D721Med (cell line): ENCODE results near the gene CD27.
A peak's percentile ranks its signal among the peaks of the same experiment; 100 is the strongest.

Source experiments
- DNase-seq: peaks from one replicate; pipeline ENCODE4 v3.0.0; 2011; ENCODE audit warnings: low spot score; ENCODE audit not compliant: insufficient read length
- FAIRE-seq: peaks from 2 replicates; lab custom pipeline; 2011; peaks lifted over from hg19 to GRCh38; lab: Jason Lieb, UNC
- CTCF ChIP-seq: IDR thresholded peaks from 2 replicates; pipeline ENCODE4 v1.5.1; 2012; ENCODE audit warnings: mild to moderate bottlenecking, control low read depth; ENCODE audit not compliant: insufficient read depth; ENCODE audit errors: missing control alignments

Gene CD27

GRCh38 chr12:6416596-6416995, 28.2 kb upstream of the CD27 start:
- no peak for FAIRE-seq
- no peak for TF ChIP-seq CTCF
- no peak for DNase-seq

GRCh38 chr12:6418796-6419195, 26.0 kb upstream of the CD27 start:
- FAIRE-seq (no peak), DNase-seq (no peak)
- no peak for TF ChIP-seq CTCF

GRCh38 chr12:6420364-6420763, 24.4 kb upstream of the CD27 start:
- FAIRE-seq (no peak), DNase-seq (no peak)
- TF ChIP-seq CTCF: no peak

- DNase-seq: peak; percentile 70
- FAIRE-seq: no peak
- peak; percentile 94 for TF ChIP-seq CTCF
Measured at GRCh38 chr12:6423267-6424007, 21.3 kb upstream of the CD27 start.

GRCh38 chr12:6424008-6424347, 20.8 kb upstream of the CD27 start:
- DNase-seq: no peak
- FAIRE-seq: no peak
- no peak for TF ChIP-seq CTCF

- DNase-seq (no peak), FAIRE-seq (no peak)
- no peak for TF ChIP-seq CTCF
Measured at GRCh38 chr12:6424866-6425265, 19.9 kb upstream of the CD27 start.
